Omental fat pad (tissue), 4 donors: ENCODE measurements around the gene MRPS26. TPM values are rescaled to one million over a fixed set of nuclear protein-coding genes. Genes with fewer than 3 reads are reported as not detected.

Experiments used
- ATAC-seq: fragments of 150-250 bp; one replicate; pipeline ENCODE4 v1.9.1; 2016; ENCODE audit warnings: mild to moderate bottlenecking, moderate library complexity; ENCODE audit not compliant: low FRiP score
- DNase-seq: peaks from one replicate; pipeline ENCODE4 v3.0.0-alpha.2; 2019; ENCODE audit warnings: low spot score
- CTCF ChIP-seq, 3 donors: fragments of 450-650 bp; IDR thresholded peaks; one replicate each; pipeline ENCODE4 v1.5.1; 2016 to 2017; ENCODE audit warnings: antibody characterized with exemption in 3 of 3, mild to moderate bottlenecking in 3 of 3, moderate library complexity in 2 of 3
- total RNA-seq, 4 donors: library from RNA; depleted of rRNA; stranded (reverse); fragments of >200 nt; gene quantifications; one replicate each; pipeline ENCODE4 v1.1.0, GENCODE V29; 2016

Gene MRPS26
- total RNA-seq, 4 donors from 2014 or later, result 35.5 to 43.2 (median 37.7) TPM

- ATAC-seq (peak; percentile 86), DNase-seq (no peak)
- no peak for TF ChIP-seq CTCF (IDR thresholded peaks at IDR 0.05)
Measured at GRCh38 chr20:3080939-3081388, 35.1 kb downstream of the MRPS26 start.

- no peak for TF ChIP-seq CTCF (IDR thresholded peaks at IDR 0.05)
- no peak for DNase-seq
- no peak for ATAC-seq
Measured at GRCh38 chr20:3081641-3082040, 35.8 kb downstream of the MRPS26 start.

- ATAC-seq, result no peak
- TF ChIP-seq CTCF (IDR thresholded peaks at IDR 0.05), result no peak
- DNase-seq, result no peak
Measured at GRCh38 chr20:3082306-3082951, 36.6 kb downstream of the MRPS26 start.

- DNase-seq (no peak), ATAC-seq (no peak)
- TF ChIP-seq CTCF (IDR thresholded peaks at IDR 0.05), result no peak
Measured at GRCh38 chr20:3082955-3083952, 37.4 kb downstream of the MRPS26 start.

GRCh38 chr20:3084283-3084985, 38.6 kb downstream of the MRPS26 start, which contains the start of gene AVP:
TSS of gene AVP (minus strand) at chr20:3084724. CDS start at chr20:3084674, 50 bp downstream.
- DNase-seq (no peak), ATAC-seq (peak; percentile 10)
- no peak for TF ChIP-seq CTCF (IDR thresholded peaks at IDR 0.05)

- ATAC-seq (no peak), DNase-seq (no peak)
- TF ChIP-seq CTCF (IDR thresholded peaks at IDR 0.05), result no peak
Measured at GRCh38 chr20:3084986-3085360, 39.1 kb downstream of the MRPS26 start.
